ENCODE results near the gene CUL2.
"Not testable (repeated sequence)": the region's sequence is repeated elsewhere in the genome, so short reads cannot be mapped to it uniquely, and the experiment has no call there.

CUL2 gene

GRCh38 chr10:35019041-35020024 is 70.8 kb downstream of the CUL2 start:
- no peak for DNase-seq (ENCODE audit: low spot score)

GRCh38 chr10:35017608-35018007 is 72.5 kb downstream of the CUL2 start:
- DNase-seq (ENCODE audit: low spot score) = no peak

GRCh38 chr10:35015843-35016408 is 74.2 kb downstream of the CUL2 start:
- DNase-seq (ENCODE audit: low spot score) = no peak

GRCh38 chr10:35012781-35013180 is 77.4 kb downstream of the CUL2 start:
- DNase-seq (ENCODE audit: low spot score) = no peak

GRCh38 chr10:35011771-35012191 is 78.4 kb downstream of the CUL2 start:
- no peak for DNase-seq (ENCODE audit: low spot score)

- no peak for DNase-seq (ENCODE audit: low spot score)
Measured at GRCh38 chr10:35007858-35008301, 82.3 kb downstream of the CUL2 start.

- DNase-seq (ENCODE audit: low spot score) = no peak
Measured at GRCh38 chr10:35006836-35007235, 83.3 kb downstream of the CUL2 start.

GRCh38 chr10:35005868-35006267 is 84.3 kb downstream of the CUL2 start:
- peak; percentile 86 for DNase-seq (ENCODE audit: low spot score)

GRCh38 chr10:35004651-35005050 is 85.5 kb downstream of the CUL2 start:
- no peak for DNase-seq (ENCODE audit: low spot score)

GRCh38 chr10:35003906-35004305 is 86.2 kb downstream of the CUL2 start:
- DNase-seq (ENCODE audit: low spot score) = no peak

GRCh38 chr10:35000936-35001335 is 89.2 kb downstream of the CUL2 start:
- DNase-seq (ENCODE audit: low spot score) = no peak

GRCh38 chr10:34999532-34999931 is 90.6 kb downstream of the CUL2 start:
- DNase-seq (ENCODE audit: low spot score) = no peak

GRCh38 chr10:34998940-34999339 is 91.2 kb downstream of the CUL2 start:
- DNase-seq (ENCODE audit: low spot score) = no peak

GRCh38 chr10:34996843-34997242 is 93.3 kb downstream of the CUL2 start:
- peak; percentile 35 for DNase-seq (ENCODE audit: low spot score)

- DNase-seq (ENCODE audit: low spot score) = no peak
Measured at GRCh38 chr10:34995925-34996324, 94.2 kb downstream of the CUL2 start.

GRCh38 chr10:34994565-34995142 is 95.5 kb downstream of the CUL2 start:
- peak; percentile 46 for DNase-seq (ENCODE audit: low spot score)

- DNase-seq (ENCODE audit: low spot score) = no peak
Measured at GRCh38 chr10:34993782-34994181, 96.4 kb downstream of the CUL2 start.

GRCh38 chr10:34991117-34991516 is 99.0 kb downstream of the CUL2 start:
- not testable (repeated sequence) for DNase-seq (ENCODE audit: low spot score)

GRCh38 chr10:34988397-34989067 is 101.6 kb downstream of the CUL2 start:
- no peak for DNase-seq (ENCODE audit: low spot score)

GRCh38 chr10:34985823-34986222 is 104.3 kb downstream of the CUL2 start:
- peak; percentile 29 for DNase-seq (ENCODE audit: low spot score)

- DNase-seq (ENCODE audit: low spot score) = no peak
Measured at GRCh38 chr10:34985146-34985545, 105.0 kb downstream of the CUL2 start.

- DNase-seq (ENCODE audit: low spot score) = no peak
Measured at GRCh38 chr10:34981844-34982243, 108.3 kb downstream of the CUL2 start.

Data from AG08395 (cell line).